ENCODE data around the gene SEL1L3. TPM values are rescaled to one million over a fixed set of nuclear protein-coding genes. Genes with fewer than 3 reads are reported as not detected.

Gene SEL1L3
- total and polyA plus RNA-seq, 12 donors, result 1.4 to 9.8 (median 3.5) TPM

DNA sequence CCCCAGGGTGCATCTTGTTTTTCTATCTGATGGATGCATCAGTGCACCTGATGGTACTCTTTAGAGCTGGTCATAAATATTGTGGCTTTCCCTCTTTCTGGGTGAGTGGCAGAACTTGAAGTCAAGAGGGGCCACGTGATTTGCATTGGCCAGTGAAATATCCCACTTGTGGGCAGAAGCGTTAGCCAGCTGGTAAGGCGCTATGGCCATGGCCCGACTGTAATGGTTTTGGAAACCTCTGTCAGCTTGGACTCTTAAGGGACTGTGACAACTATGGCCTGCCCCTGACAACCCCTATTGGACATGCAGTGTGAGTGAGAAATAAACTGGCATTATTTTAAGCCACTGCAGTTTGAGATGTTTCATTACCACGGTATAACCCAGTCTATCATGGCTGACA, 72.8 kb downstream of the SEL1L3 start:
- H3K27ac ChIP-seq, result no peak overlapping the region
- no peak for ATAC-seq
- H3K4me3 ChIP-seq, result no peak overlapping the region
- no peaks in the 10 kb centered on the region for H3K27me3 ChIP-seq
- intact Hi-C loops (cut with DNase I), result no loop called here
- H3K4me1 ChIP-seq, result no peaks in the 10 kb centered on the region
- no peak for DNase-seq
- no peaks in the 10 kb centered on the region for H3K9me3 ChIP-seq
- peaks cover 0 to 23% (median 0%) of the 10 kb centered on the region in 9 donors for H3K36me3 ChIP-seq
- TF ChIP-seq, protein P1, sequence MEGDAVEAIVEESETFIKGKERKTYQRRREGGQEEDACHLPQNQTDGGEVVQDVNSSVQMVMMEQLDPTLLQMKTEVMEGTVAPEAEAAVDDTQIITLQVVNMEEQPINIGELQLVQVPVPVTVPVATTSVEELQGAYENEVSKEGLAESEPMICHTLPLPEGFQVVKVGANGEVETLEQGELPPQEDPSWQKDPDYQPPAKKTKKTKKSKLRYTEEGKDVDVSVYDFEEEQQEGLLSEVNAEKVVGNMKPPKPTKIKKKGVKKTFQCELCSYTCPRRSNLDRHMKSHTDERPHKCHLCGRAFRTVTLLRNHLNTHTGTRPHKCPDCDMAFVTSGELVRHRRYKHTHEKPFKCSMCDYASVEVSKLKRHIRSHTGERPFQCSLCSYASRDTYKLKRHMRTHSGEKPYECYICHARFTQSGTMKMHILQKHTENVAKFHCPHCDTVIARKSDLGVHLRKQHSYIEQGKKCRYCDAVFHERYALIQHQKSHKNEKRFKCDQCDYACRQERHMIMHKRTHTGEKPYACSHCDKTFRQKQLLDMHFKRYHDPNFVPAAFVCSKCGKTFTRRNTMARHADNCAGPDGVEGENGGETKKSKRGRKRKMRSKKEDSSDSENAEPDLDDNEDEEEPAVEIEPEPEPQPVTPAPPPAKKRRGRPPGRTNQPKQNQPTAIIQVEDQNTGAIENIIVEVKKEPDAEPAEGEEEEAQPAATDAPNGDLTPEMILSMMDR (IDR thresholded peaks at IDR 0.05), result no peak
- WGBS, 2 donors, result 90 to 93% methylated on average over 5 of the region's 5 CpGs

DNA sequence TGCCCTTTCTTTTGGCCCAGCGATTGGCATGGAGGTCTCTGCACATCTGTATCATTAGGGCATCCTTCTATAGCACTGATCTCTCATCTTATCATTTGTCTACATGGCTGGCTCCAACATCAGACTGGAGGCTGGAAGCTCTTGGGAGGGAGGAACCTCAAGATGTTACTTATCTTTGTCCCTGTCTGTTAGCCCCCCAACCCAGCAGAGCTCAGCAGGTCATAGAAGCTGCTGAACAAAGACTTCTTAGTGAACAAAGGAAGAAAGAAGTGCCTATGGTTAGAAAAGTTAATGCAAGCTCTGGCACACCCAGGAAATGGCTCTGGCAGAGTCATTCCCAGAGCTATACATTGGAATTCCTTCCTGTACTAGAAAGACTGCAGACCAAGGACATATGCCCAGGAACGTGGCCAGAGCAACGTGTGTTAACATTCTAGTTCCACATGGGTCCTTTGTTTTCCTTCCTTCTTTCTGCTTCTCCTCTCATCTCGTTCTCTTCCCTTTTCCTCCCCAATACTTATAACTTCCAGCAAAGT, 74.0 kb downstream of the SEL1L3 start:
- H3K36me3 ChIP-seq, result peaks cover 0 to 23% (median 0%) of the 10 kb centered on the region in 9 donors
- ATAC-seq (no peak), DNase-seq (no peak)
- H3K4me1 ChIP-seq, result peaks cover 0 to 2% (median 0%) of the 10 kb centered on the region in 9 donors
- 76 to 81% methylated on average over 4 of the region's 4 CpGs for WGBS, 2 donors
- H3K27ac ChIP-seq, result no peak overlapping the region
- no peaks in the 10 kb centered on the region for H3K27me3 ChIP-seq
- intact Hi-C loops (cut with DNase I), result no loop called here
- TF ChIP-seq, protein P1 (IDR thresholded peaks at IDR 0.05), result no peak
- H3K4me3 ChIP-seq, result no peak overlapping the region
- no peaks in the 10 kb centered on the region for H3K9me3 ChIP-seq

DNA sequence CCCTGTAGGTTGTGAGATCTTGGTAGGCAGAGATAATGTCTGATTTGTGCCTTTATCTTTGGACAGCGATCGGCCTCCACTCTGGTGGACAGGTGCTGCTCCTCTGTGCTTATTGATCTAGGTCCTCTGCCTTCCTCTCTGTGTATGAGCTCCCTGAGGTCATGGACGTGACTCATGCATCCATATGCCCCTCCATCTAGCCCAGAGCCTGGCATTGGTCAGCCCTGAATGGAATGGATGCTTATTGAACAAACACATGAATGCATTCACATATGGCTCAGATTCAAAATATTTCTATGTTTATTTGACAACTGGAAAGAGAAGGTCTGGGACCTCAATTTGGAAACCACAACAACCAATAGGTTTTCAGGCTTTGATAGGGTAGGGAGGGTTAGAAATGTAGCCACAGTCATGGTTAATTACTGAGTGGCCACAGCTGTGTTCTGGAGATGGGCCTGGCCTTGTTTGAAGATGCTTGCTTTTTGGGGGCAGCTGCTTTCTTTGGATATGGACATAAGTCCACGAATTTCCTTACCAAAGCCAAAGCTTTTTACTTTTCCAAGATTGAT, 76.2 kb downstream of the SEL1L3 start:
- intact Hi-C loops (cut with DNase I), result no loop called here

DNA sequence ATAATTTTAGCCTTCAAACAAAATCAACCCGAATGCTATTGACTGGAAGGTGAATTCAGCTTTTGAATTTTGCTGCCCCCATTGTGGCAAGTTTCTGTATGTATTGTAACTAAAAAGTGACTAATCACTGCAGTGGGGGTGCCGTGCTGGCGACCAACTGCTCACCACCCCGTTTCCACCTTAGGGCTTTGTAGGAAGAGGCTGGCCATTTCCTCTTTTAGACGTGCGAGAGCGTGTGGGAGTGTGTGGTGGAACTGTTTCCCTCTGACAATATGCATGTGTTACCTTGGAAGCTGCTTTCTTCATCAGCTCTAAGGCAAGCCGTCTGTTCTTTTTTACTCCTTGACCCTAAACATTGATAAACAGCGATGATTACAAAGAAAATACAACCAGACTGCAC, 78.8 kb downstream of the SEL1L3 start:
- DNase-seq, result no peak
- no peaks in the 10 kb centered on the region for H3K9me3 ChIP-seq
- ATAC-seq, result no peak
- H3K36me3 ChIP-seq, result peaks cover 0 to 54% (median 0%) of the 10 kb centered on the region in 9 donors
- H3K27ac ChIP-seq, result no peak overlapping the region
- TF ChIP-seq, protein P1 (IDR thresholded peaks at IDR 0.05), result no peak
- peaks cover 0 to 5% (median 0%) of the 10 kb centered on the region in 9 donors for H3K4me1 ChIP-seq
- WGBS, 2 donors, result 42 to 45% methylated on average over 9 of the region's 9 CpGs
- intact Hi-C loops (cut with DNase I), result no loop called here
- H3K27me3 ChIP-seq, result no peaks in the 10 kb centered on the region
- H3K4me3 ChIP-seq, result no peak overlapping the region

More for the DNA sequence above, 76.2 kb downstream of the SEL1L3 start:
- TF ChIP-seq, protein P1 (IDR thresholded peaks at IDR 0.05), result no peak
- Histone ChIP-seq H3K9me3 (no peaks in the 10 kb centered on the region), H3K27me3 (no peaks in the 10 kb centered on the region), H3K27ac (no peak overlapping the region), H3K4me1 (peaks cover 0 to 5% (median 0%) of the 10 kb centered on the region in 9 donors), H3K36me3 (peaks cover 0 to 32% (median 0%) of the 10 kb centered on the region in 9 donors), H3K4me3 (no peak overlapping the region)
- no peak for DNase-seq
- WGBS, 2 donors, result 76 to 86% methylated on average over 4 of the region's 4 CpGs
- ATAC-seq, result no peak
